Spleen (tissue), 11 donors: ENCODE results near the gene HOXB2. TPM values are rescaled to one million over a fixed set of nuclear protein-coding genes. Genes with fewer than 3 reads are reported as not detected.

Source experiments
- DNase-seq: peaks from one replicate; pipeline ENCODE4 v3.0.0-alpha.2; 2020
- H3K27ac ChIP-seq, 8 donors: fragments of 200-600 bp; sonication (generic) in 7 of 8; 1 replicate in 4 of 8; 2 replicates in 4 of 8; pipeline versions ENCODE4 v1.5.0 to v1.8.0; 2016 to 2021; ENCODE audit warnings: inconsistent platforms in 4 of 8, mild to moderate bottlenecking in 4 of 8, moderate library complexity in 1 of 8
- H3K27me3 ChIP-seq, 7 donors: fragments of 200-600 bp; sonication (generic) in 6 of 7; replicated peaks in 1 of 7; 1 replicate in 4 of 7; 2 replicates in 3 of 7; pipeline versions ENCODE4 v1.5.0 to v1.8.0; 2016 to 2021; ENCODE audit warnings: inconsistent platforms in 3 of 7, mild to moderate bottlenecking in 1 of 7
- H3K36me3 ChIP-seq, 6 donors: fragments of 200-600 bp; sonication (generic) in 5 of 6; 1 replicate in 4 of 6; 2 replicates in 2 of 6; pipeline versions ENCODE4 v1.5.0 to v1.8.0; 2016 to 2021; ENCODE audit warnings: inconsistent platforms in 2 of 6
- H3K4me1 ChIP-seq, 6 donors: fragments of 200-600 bp; sonication (generic) in 5 of 6; 1 replicate in 3 of 6; 2 replicates in 3 of 6; pipeline versions ENCODE4 v1.5.0 to v1.8.0; 2016 to 2021; ENCODE audit warnings: inconsistent platforms in 3 of 6
- H3K4me3 ChIP-seq, 8 donors: fragments of 200-600 bp; sonication (generic) in 7 of 8; 1 replicate in 4 of 8; 2 replicates in 4 of 8; pipeline versions ENCODE4 v1.5.0 to v1.8.0; 2016 to 2021; ENCODE audit warnings: inconsistent platforms in 4 of 8, mild to moderate bottlenecking in 4 of 8, moderate library complexity in 2 of 8
- H3K9me3 ChIP-seq, 8 donors: fragments of 200-600 bp; sonication (generic) in 7 of 8; 1 replicate in 4 of 8; 2 replicates in 4 of 8; pipeline versions ENCODE4 v1.5.0 to v1.8.0; 2016 to 2021; ENCODE audit warnings: inconsistent platforms in 4 of 8
- CTCF ChIP-seq, 11 experiments: fragments of 200-600 bp in 7 of 11; fragments of 450-650 bp in 4 of 11; sonication (generic) in 4 of 11; IDR thresholded peaks in 8 of 11; conservative IDR thresholded peaks in 3 of 11; 1 replicate in 7 of 11; 2 replicates in 4 of 11; pipeline versions ENCODE4 v1.4.0 to v1.8.0; 2016 to 2021; ENCODE audit warnings: antibody characterized with exemption in 11 of 11, inconsistent platforms in 4 of 11, mild to moderate bottlenecking in 1 of 11
- POLR2A ChIP-seq, 3 donors: fragments of 450-650 bp; IDR thresholded peaks; one replicate each; pipeline ENCODE4 v1.5.1; 2017; ENCODE audit warnings: antibody characterized with exemption in 3 of 3, mild to moderate bottlenecking in 1 of 3
- POLR2AphosphoS5 ChIP-seq, 3 donors: sonication (generic); formaldehyde crosslinking; IDR thresholded peaks; one replicate each; pipeline ENCODE4 v1.5.1; 2017; ENCODE audit warnings: antibody characterized with exemption in 3 of 3
- WGBS, 5 donors: extraction: QIAGEN DNeasy Blood & Tissue Kit in 3 of 5; methylation state at CpG; one replicate each; pipeline versions ENCODE4 v1.1.5 to v1.1.7; 2013 to 2018; 5-methylcytosine and 5-hydroxymethylcytosine counted together
- intact Hi-C: fragments of 100-400 bp; cut with DNase I; formaldehyde crosslinking; loops from one replicate; pipeline ENCODE4 v1.15.0; 2023; ENCODE audit warnings: low total_unique reads
- polyA plus RNA-seq, 3 donors: library from polyadenylated mRNA; stranded (reverse); fragments of 200-250 nt; gene quantifications; one replicate each; pipeline ENCODE4 v1.2.1, GENCODE V29; 2013
- total RNA-seq, 7 donors: library from RNA; depleted of rRNA in 3 of 7; stranded (reverse); fragments of >200 nt in 3 of 7; fragmentation: NEBNext Ultra II Directional in 4 of 7; extraction: Animal tissue kit (Norgen Biotek cat#: 25700) in 4 of 7; gene quantifications; one replicate each; pipeline versions ENCODE4 v1.1.0 to v1.2.1, GENCODE V29; 2016 to 2021
- donor health status: healthy with polysubstance abuse.
- donor health status: DM: no; HTN: no; CAD: no; lungs with moderate emphysema.
- donor health status: DM: no; HTN: no; CAD: no.
- donor health status: Bipolar disorder and iron deficiency.
- donor health status: healthy.
- donor health status: DM: no; HTN: no; CAD: no.
- donor health status: DM: yes; HTN: yes; CAD: no.

HOXB2 gene
- total and polyA plus RNA-seq, 10 donors: 5.9 to 21.9 (median 8.8) TPM

DNA sequence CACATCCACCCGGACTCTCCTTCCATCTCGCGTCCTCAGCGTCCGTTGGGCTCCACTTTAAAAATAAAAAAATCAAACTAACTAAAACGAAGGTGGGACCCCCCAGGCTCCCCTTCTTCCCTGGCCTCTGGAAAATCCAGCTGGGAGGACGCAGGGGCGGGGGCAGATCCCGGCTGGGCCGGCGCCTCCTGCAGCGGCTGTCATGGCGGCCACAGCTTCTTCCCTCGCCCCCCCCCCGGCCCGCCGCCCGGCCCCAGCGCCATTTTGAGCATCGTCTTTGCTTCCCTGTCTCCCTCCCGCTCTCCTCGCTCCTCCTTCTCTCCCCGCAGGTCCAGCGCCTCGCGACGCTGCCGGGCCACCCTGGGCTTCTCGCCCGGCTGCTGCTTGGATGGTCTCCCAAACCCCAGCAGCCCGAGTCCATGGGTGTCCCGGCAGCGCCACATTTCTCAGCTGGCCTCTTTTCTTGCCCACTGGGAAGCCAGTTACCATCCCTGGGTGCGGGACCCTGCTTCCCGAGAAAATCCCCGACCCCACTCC, 3.3 kb downstream of the HOXB2 start:
- intact Hi-C loops: no loop called here
- peaks cover 0 to 85% (median 37%) of the 10 kb centered on the region in 7 donors for H3K27me3 ChIP-seq
- 1 to 12% (median 4%) methylated on average over 20 to 35 of the region's 36 CpGs for WGBS, 5 donors
- peaks cover 2 to 69% (median 43%) of the 10 kb centered on the region in 6 donors for H3K4me1 ChIP-seq
- TF ChIP-seq POLR2AphosphoS5 (IDR thresholded peaks at IDR 0.05) (peak in 2 of 3 donors; percentile 44 to 60), POLR2A (IDR thresholded peaks at IDR 0.05) (no peak), CTCF (IDR thresholded peaks at IDR 0.05 in 8 of 11, conservative IDR thresholded peaks at IDR 0.05 in 3 of 11) (no peak)
- H3K27ac ChIP-seq: peak overlapping the region; percentile 85 to 94 (median 88)
- no peak for DNase-seq
- H3K9me3 ChIP-seq: no peaks in the 10 kb centered on the region
- H3K4me3 ChIP-seq: peak overlapping the region; percentile 48 to 79 (median 67)
- H3K36me3 ChIP-seq: no peaks in the 10 kb centered on the region

DNA sequence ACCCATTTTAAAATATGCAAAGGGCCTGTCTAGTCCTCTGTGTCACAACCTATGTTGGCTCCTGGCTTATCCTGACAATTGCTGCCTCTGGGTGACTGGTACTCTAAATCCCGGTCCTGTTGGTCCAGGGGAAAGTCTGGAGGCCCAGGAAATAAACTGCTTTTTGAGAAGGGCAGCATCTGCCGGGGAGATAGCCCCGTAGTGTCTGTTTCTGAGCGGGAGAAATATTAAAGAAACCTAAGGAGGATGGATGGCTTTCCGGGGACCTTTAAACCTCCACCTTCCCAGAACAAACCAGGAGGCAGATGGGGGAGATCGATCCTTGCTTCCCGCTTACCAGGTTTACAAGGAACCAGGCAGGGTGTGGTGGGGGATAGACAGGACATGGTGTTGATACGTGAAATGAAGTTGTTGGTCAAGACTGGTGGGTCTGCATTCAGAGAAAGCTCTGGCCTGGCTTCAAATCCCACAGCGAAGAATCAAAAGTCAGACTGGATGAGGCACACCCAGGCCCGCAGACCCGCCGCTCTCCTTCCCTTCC, 3.8 kb downstream of the HOXB2 start:
- H3K4me3 ChIP-seq: peak overlapping the region; percentile 48 to 79 (median 67)
- intact Hi-C loops: no loop called here
- 34 to 49% (median 37%) methylated on average over 12 of the region's 12 CpGs for WGBS, 5 donors
- peaks cover 2 to 64% (median 43%) of the 10 kb centered on the region in 6 donors for H3K4me1 ChIP-seq
- peak overlapping the region; percentile 85 to 94 (median 88) for H3K27ac ChIP-seq
- H3K36me3 ChIP-seq: no peaks in the 10 kb centered on the region
- no peaks in the 10 kb centered on the region for H3K9me3 ChIP-seq
- peaks cover 0 to 80% (median 37%) of the 10 kb centered on the region in 7 donors for H3K27me3 ChIP-seq
- no peak for TF ChIP-seq CTCF (IDR thresholded peaks at IDR 0.05 in 8 of 11, conservative IDR thresholded peaks at IDR 0.05 in 3 of 11)
- TF ChIP-seq POLR2AphosphoS5 (IDR thresholded peaks at IDR 0.05): no peak
- no peak for TF ChIP-seq POLR2A (IDR thresholded peaks at IDR 0.05)
- no peak for DNase-seq

DNA sequence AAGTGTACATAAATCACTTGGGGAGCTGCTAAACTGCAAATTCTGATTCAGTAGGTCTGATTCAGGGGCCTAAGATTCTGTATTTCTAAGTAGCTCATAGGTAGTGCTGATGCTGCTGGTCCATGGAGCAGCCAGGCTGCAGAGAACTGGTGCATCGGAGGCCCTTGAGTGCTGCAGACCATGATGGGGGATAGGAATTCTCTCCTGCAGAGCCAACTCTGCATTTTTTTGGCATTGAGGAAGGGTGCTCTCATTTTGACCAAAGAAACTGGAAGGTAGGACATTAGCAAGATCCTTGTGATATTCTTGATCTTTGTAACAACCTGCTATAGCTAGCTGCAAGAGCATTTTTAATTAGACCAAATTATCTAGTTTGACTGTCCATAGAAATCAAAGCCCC, 4.7 kb downstream of the HOXB2 start:
- intact Hi-C loops: no loop called here
- Histone ChIP-seq H3K36me3 (no peaks in the 10 kb centered on the region), H3K27me3 (peaks cover 0 to 71% (median 37%) of the 10 kb centered on the region in 7 donors), H3K9me3 (no peaks in the 10 kb centered on the region), H3K4me1 (peaks cover 2 to 55% (median 38%) of the 10 kb centered on the region in 6 donors), H3K4me3 (no peak overlapping the region), H3K27ac (peak overlapping the region in 5 of 8 donors; percentile 88 to 94 (median 89))
- WGBS, 5 donors: 70 to 94% (median 90%) methylated on average over 1 of the region's 1 CpG
- TF ChIP-seq POLR2A (IDR thresholded peaks at IDR 0.05): no peak
- no peak for TF ChIP-seq POLR2AphosphoS5 (IDR thresholded peaks at IDR 0.05)
- no peak for TF ChIP-seq CTCF (IDR thresholded peaks at IDR 0.05 in 8 of 11, conservative IDR thresholded peaks at IDR 0.05 in 3 of 11)
- no peak for DNase-seq

DNA sequence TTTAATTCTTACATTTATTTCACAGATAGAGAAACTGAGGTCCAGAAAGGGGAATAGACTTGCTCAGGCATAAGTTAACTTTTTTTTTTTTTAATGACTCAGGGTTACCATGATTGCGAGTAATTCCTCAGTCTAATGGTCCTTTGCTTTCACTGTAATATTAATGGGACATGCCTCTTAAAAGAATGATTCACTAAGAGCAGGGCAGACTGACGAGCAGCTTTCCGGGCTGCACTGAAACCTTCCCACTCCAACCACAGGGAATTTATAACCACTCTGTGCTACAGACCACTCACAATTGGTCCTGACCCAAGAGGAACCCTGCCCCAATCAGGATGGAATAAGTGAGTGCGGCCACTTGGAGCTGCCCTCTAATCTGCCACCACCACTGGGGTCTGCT, 5.7 kb downstream of the HOXB2 start:
- H3K27me3 ChIP-seq: peaks cover 0 to 60% (median 31%) of the 10 kb centered on the region in 7 donors
- peaks cover 2 to 44% (median 31%) of the 10 kb centered on the region in 6 donors for H3K4me1 ChIP-seq
- TF ChIP-seq POLR2A (IDR thresholded peaks at IDR 0.05) (no peak), POLR2AphosphoS5 (IDR thresholded peaks at IDR 0.05) (peak in 2 of 3 donors; percentile 58 to 67), CTCF (IDR thresholded peaks at IDR 0.05 in 8 of 11, conservative IDR thresholded peaks at IDR 0.05 in 3 of 11) (no peak)
- no peaks in the 10 kb centered on the region for H3K9me3 ChIP-seq
- intact Hi-C loops: no loop called here
- H3K27ac ChIP-seq: peak overlapping the region in 6 of 8 donors; percentile 4 to 94 (median 88)
- WGBS, 5 donors: 70 to 80% (median 75%) methylated on average over 4 of the region's 4 CpGs
- H3K4me3 ChIP-seq: no peak overlapping the region
- no peaks in the 10 kb centered on the region for H3K36me3 ChIP-seq
- no peak for DNase-seq
